Fibroblast of skin of scalp (primary cell): ENCODE measurements around the gene TFDP1.
"Not testable (repeated sequence)": the region's sequence is repeated elsewhere in the genome, so short reads cannot be mapped to it uniquely, and the experiment has no call there.

Experiments used
- DNase-seq: peaks from one replicate; pipeline ENCODE4 v3.0.0-alpha.2; 2013

TFDP1 gene

DNA sequence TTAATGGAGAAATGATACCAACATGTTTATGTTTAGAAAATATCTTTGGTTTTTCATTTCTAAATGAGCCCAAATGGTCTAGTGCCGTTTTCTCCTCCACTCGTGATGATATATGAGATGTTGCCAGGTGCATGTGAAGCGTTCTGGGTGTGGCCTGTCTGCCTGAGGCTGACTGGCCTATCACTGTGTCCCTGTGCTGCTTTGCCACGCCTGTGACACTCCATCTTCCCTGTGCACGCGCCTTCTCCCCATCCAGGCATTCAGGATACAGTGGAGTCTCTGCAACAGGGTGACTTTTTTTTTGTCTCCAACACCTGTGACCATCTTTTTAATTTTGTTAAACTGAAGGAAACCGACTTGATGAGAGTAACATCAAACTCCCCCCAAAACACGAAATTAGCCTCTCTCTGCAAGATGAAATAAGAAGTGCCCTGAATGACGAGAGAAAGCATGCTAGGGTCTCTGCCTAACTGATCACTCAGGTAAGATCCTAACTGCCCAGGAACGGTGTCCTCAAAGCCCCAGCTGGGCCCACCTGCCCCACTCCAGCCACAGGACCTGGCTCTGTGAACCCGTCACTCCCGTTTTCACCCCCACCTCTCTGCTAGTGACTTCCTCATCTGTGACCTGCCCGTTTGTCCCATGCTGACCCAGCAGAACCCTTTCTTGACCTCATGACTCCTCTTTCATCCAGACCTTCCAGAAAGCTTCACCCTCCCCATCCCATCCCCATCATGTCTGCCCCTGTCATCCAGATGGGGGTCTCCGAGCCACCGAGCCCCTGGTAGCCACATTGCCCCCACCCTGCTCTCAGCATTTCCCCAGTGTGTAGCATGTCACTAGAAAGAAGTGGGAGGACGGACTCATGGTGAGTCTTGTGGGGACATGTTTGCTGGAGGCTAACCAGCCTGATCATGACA, 33.2 kb upstream of the TFDP1 start:
- no peak for DNase-seq

DNA sequence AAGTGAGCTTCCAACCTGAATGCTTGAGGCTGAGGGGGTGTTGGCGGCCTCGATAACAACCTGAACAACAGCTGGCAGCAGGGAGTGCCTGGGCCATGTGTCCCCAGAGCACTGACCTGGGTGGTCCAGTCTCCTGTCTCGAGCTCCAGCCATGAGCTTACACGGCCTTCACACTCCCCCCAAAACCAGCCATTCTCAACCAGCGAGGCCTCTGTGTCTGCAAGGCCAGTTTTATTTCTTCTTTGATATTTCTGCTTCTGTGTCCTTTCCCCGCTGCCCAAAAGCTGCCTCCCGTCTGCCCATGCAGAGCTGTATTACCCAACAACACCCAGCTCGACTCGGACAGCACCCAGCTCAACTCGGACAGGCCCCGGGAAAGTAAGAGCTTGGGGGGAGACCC, 32.5 kb upstream of the TFDP1 start:
- DNase-seq, result no peak

DNA sequence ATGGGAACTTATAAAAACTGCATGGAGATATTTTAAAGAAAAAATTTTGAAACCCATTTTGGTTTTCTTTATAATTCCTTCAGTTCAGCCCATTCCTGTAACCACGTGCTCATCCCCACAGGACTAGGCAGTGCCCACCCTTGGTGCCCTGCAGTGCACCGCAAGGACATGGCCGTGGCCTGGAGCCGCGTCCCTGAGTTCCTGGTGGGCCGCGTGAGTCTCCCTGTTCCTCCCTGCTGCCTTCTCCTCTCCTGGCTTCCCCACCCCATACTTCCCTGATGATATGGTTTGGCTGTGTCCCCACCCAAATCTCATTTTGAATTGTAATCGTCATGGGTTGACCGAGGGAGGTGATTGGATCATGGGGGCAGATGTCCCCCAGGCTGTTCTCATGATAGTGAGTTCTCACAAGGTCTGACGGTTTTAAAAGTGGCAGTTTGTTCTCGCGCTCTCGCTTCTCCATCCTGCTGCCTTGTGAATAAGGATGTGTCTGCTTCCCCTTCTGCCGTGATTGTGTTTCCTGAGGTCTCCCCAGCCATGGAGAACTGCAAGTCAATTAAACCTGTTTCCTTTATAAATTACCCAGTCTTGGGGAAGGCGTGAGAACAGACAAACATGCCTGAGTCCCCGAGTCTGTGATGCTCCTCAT, 31.6 kb upstream of the TFDP1 start:
- no peak for DNase-seq

DNA sequence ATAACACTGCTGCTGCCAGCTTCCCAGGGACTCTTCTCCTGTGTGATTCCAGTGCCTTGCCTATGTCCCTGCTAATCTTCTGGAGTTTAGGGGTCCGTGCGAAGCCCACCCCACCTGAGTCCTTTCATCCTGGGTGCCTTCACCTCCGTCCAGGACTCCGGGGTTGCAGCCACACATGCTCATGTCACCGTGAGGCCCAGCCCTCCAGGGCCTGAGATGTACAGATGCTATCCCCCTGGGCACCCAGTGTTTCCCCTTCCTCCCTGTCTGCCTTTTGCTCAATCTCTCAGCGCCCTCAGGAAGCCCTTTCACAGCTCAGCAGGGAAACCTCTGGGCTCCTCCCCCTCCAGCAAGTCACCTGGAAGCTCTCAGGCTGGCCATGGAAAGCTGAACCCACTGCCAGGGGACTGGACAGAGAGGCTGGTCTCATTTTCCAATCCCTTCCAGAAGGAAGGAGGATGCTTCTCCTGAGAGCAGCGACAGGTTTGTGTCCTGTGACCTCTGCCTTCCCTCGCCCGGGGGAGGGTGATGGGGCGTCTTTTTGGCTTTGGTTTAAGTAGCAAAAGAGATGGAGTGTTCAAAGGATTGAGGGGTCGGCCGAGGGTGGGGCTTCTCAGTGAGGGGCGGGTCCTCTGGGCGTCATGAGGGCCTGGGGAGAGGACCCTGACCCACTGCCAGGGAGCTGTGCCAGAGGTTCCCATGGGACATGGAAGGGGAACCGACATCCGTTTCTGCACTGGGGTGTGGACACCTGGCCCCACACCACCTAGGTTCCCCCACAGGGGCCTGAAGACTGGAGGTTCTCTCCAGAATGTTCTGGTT, 30.8 kb upstream of the TFDP1 start:
- no peak for DNase-seq

DNA sequence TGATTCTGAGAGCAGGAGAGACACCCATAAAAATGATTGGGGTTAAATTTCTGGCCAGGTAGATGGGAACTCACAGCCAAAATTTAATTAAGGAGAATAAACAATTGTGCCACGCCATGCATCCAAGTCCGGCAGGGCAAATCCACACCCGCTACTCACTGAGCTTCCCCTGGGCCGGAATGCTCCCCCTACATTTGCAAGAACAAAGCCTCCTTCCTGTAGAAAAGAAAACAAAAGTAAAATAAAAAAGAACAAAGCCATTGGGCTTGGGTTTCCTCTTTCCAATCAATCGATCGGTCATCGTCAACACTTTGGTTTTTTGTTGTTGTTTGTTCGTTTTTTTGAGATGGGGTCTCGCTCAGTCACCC, 30.2 kb upstream of the TFDP1 start:
- no peak for DNase-seq

DNA sequence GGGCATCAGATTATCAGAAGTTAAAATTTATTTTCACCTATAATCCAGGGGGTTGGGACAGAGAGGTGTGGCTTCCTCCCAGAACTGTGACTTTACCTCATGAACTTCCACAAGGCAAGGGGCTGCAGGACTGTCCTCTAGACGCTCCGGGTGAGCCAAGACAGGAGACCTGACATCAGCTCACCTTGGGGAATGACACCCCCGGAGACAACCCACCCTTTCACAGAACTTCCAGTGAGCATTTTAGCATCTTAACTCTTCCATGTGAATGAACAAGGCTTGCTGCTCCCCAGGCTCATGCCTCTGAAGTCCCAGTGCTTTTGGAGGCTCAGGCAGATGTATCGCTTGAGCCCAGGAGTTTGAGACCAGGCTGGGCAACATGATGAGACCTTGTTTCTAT, 29.4 kb upstream of the TFDP1 start:
- no peak for DNase-seq

DNA sequence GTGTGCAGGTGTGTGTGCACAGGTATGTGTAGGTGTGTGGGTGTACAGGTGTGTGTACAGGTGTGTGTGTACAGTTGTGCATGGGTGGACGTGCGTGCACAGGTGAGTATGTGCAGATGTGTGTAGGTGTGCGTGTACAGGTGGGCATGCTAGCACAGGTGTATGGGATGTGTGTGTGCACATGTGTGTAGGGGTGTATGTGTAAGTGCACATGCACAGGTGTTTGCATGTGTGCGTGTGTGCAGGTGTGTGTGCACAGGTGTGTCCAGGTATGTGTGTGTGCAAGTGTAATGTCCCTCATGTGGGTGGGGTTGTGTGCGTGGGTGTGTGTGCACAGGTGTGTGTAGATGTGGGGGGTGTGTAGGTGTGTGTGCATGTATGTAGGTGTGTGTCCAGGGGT, 27.5 kb upstream of the TFDP1 start:
- DNase-seq, result no peak

DNA sequence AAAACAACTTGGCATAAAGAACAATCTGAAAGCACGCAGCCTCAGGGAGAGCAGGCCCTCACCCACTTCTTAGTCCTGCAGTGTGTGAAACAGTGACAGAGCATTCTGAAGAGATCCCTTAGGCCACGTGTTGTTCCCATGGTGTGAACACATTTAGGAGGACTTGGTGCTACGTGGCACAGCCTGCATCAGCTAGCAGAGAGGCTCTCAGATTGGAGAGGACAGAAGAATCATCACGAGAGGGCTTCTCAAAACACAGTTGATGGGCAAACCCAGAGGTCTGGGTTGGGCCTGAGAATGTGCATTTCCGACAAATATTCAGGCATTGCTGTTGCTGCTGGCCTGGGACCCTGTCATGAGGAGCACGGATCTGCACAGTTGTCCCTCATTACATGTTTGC, 26.1 kb upstream of the TFDP1 start:
- DNase-seq, result peak; percentile 14

DNA sequence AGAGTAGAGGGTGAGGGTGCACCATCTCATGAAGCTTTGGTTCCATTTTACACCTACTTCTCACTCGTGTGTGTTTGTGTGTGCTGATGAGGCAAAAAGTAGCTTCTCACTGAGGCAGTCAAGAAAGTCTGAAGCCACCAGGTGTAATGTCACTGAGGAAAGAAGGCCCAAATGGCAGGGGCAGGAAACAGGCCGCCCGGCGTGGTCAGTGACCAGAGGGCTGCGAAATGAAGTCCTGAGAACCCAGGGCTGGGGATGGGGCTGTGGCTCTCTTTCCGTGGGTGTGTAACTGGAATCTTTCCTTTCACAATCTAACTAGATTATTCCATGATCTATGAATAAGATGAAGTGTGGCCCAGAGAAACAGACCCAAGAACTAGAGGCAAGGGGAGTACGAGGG, 25.5 kb upstream of the TFDP1 start:
- DNase-seq, result no peak

DNA sequence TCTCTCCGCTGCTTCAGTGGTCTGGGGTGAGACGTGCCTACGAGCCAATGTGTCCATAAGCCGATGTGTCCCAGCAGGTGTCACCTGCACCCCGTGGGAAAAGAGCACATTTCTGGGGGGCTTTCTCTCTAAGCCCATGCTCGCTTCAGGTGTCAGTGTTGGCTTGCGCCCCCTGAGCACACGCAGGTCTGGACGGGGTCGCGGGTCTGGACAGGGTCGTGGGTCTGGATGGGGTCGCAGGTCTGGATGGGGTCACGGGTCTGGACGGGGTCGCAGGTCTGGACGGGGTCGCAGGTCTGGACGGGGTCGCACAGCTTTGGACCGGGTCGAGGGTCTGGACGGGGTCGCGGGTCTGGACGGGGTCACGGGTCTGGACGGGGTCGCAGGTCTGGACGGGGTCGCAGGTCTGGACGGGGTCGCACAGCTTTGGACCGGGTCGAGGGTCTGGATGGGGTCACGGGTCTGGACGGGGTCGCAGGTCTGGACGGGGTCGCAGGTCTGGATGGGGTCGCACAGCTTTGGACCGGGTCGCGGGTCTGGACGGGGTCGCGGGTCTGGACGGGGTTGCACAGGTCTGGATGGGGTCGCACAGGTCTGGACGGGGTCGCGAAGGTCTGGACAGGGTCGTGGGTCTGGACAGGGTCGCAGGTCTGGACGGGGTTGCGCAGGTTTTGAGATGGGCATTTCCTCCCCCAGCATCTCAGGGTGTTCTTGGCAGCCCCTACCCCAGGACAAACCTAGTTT, 24.5 kb upstream of the TFDP1 start:
- no peak for DNase-seq

DNA sequence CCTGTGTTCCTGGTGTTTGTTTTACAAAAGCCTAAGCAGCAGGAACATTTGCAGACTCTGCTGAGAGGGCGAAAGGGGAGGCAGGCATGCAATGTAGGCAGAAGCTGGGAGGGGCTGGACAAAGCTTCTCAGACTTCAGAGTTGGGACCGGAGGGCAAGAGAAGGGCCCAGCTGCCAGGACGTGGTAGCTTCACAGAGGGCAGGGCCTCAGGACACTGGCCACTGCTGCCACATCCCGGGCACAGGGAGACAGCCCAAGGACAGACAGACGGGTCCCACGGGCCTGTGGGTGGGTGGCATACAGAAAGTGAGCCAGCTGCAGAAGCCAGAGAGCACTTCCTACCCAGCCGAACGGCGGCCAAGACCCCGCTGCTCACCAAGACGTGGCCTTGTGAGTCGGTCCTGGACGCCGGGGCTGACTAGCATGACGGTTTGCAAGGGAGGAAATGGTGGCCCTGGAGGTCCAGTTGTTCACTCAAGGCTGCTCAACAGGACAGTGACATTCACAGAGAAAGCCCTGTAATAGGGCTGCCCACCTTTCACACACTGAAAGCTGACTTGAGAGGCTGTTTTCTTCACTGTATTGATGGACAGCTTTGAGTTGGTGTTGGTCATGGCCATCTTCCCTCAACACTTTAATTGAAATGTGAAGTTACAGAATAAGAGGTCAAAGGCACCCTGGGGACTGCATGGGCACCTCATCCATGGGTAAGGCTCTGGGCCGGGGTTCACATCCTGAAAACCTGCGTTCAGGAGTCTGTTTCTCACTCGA, 23.7 kb upstream of the TFDP1 start:
- no peak for DNase-seq

DNA sequence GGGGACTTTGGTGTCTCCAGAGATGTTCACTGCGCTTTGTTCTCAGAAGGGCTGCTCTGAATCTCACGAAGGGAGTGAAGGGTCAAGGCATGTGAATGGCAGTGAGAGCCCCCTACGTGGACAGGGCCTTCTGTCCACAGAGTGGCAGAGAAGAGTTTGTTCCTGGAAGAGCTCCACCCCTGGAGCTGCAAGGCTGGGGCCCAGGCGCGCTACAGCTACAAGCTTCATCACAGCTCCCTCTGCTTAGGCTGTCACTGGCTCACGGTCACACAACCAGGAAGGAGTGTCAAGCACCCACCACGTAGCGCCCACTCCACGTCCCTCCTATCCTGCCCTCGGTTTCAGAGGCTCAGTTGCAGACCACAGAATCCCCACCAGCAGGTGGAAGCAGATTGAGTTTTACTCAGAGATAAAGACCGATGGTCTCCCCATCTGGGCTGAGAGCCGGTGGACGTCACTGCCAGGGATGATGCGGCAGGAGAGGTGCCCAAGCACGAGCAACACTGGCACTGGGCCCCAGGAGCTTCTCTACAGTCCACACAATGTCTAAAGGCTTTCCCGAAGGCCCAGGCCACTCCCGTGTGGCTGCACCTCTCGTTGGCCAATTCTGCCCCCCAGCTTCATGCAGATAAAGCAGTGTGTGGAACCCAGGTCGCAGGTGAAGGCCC, 23.0 kb upstream of the TFDP1 start:
- no peak for DNase-seq

DNA sequence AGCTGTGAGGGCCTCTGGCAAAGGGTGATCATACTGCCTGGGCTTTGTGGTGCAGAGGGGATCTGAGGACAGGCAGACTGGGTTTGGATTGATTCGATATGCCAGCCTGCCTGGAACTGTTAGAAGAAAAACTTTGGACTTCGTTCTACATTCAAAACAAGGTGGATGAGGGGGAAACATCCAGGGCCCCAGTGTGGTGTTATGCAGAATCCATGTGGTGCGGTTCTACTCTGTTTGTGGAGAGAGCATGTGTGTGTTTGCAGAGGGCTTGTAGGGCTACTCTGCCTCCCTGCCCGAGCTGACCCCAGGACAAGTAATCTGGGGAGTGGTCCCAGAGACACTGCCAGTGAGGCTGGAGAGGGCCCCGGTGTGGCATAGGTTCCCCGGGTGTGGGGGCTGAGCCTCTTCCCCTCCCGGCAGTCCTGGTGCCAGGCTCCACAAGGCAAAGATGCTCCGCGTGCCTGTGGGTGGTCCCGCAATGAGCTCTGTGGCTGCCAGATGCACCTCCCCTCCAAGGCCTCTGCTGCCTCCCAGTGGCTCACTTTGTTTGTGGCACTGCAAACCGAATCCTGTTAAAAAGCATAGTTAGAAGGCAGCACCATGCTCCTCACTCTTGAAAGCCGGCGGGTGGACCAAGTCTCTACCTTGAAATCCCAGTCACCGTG, 22.3 kb upstream of the TFDP1 start:
- peak; percentile 84 for DNase-seq

DNA sequence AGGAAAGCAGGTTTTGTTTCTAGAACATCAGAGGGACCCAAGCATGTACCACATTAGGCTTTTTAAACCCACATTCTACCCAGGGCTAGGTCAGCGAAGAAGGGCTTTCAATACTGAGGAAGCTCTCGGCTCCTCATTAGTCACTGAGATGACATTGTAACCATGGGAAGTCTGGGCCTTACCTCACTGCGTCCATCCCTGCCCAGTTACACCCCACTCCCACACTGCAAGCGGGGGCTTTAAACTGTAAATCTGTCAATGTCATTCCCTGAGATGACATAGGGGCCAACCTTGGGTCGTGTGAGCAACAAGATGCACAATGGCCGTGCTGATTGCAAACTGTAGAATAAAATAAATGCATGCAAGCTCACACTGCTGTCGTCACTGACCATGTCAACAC, 21.7 kb upstream of the TFDP1 start:
- no peak for DNase-seq

DNA sequence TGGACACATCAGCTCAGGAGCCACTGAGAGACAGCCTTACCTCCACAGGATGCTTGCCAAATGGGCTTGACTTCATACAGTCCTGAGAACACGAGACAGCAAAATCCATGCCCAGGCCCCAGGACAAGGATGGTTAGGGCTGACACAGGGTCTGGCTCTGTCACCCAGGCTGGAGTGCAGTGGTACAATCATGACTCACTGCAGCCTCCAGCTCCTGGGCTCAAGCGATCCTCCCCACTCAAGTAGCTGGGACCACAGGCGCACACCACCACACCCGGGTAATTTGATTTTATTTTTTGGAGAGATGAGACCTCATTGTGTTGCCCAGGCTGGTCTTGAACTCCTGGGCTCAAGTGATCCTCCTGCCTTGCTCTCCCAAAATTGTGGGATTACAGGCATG, 21.0 kb upstream of the TFDP1 start:
- not testable (repeated sequence) for DNase-seq

DNA sequence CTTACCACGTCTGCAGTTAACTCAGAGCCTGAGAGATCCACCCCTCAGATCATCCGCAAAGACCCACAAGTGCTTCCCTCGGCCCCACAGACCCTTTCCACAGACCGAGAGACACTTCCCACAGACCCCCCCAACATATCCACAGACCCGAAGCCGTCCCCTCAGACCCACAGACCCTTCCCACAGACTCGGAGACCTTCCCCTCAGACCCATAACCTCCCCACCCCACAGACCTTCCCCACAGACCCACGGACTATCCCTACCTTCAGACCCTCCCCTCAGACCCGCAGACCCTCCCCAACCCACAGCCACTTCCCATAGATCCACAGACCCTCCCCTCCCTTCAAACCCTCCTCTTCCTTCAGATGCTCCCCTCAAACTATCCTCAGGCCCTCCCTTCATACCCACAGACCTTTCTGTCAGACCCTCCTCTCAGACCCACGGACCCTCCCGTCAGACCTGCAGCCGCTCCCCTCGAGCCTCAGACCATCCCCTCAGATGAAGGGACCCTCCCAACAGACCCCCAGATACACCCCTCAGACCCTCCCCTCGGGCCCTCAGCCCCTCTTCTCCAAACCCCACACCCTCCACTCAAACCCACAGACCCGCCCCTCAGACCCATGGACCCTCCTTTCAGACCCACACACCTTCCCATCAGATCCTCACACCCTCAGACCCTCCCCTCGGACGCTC, 20.1 kb upstream of the TFDP1 start:
- DNase-seq, result no peak

DNA sequence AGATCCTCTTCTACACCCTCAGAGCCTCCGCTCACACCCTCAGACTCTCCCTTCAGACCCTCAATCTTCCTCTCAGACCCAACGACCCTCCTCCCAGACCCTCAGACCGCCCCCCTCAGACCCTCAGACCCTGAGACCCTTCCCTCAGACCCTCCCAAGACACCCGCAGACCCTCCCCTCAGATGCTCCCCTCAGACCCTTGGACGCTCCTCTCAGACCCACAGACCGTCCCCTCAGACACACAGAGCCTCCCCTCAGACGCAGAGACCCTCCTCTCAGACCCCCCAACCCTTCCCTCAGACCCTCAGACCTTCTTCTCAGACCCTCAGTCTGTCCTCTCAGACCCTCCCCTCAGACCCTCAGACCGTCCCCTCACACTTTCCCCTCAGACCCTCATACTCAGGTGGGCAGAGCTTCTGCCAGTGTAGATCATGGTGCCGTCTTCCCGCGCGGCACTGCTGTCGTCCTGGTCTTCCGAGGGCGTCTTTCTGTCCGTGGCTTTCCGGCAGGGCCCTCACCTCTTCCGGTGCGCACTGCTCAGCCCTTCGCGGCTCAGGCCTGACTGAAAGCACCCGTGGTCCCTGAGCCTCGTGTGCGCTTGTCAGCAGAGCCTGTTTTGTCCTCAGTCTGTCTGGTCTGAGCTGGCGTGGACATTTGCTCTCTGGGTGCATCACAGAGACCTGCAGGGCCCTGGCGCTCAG, 18.9 kb upstream of the TFDP1 start:
- no peak for DNase-seq

DNA sequence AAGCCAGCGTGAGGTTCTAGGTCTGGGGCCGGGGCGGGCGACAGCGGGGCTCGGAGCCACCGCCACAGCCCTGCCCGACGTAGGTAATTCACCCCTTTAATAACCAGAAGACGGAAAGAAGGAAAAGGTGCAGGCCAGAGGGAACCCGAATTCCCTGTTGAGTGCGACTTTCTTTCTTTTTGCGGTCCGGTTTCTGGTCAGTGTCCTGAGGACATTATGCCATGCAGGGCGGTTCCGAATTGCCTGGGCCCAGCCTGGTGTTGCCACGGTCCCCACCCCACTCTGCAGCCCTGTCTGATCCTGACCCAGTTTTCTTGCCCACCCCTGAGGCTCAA, 18.4 kb upstream of the TFDP1 start:
- no peak for DNase-seq

DNA sequence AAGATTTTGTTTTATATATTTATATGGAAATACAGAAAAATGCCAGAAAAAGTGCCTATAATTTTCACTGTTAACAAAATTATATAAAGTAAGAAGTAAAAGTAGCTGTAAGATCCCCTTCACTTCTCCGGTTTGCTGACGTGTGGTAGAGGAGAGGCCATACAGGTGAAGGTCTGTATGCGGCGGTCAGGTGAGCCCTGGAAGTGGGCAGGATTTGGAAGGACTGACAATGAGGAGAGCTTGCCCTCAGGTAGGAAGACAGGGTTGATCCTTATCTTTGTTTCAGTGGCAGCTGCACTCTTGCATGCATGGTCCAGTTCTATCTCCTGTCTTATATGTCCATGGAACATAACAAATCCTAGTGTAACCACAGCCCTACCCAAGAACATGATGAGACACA, 16.9 kb upstream of the TFDP1 start:
- DNase-seq, result no peak

DNA sequence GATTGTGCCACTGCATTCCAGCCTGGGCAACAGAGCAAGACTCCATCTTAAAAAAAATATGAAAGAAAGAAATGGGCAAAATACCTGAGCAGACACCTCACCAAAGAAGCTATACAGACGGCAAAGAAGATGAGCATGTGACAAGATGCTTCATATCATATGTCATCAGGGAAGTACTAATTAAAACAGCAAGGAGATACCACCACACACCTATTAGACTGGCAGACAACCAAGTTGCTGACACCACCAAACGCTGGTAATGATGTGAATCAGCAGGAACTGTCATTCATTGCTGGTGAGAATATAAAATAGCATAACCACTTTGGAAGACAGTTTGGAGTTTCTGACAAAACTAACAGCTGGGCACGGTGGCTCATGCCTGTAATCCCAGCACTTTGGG, 11.5 kb upstream of the TFDP1 start:
- DNase-seq, result no peak
